HUDEP-2 (cell line): ENCODE results near the gene LEMD2.

Experiments
- DNase-seq, 76 experiments: peaks; one replicate each; lab custom pipeline; 2025; ENCODE audit not compliant: unreplicated experiment in 76 of 76; lab: John Stamatoyannopoulos, UW

LEMD2 gene

DNA sequence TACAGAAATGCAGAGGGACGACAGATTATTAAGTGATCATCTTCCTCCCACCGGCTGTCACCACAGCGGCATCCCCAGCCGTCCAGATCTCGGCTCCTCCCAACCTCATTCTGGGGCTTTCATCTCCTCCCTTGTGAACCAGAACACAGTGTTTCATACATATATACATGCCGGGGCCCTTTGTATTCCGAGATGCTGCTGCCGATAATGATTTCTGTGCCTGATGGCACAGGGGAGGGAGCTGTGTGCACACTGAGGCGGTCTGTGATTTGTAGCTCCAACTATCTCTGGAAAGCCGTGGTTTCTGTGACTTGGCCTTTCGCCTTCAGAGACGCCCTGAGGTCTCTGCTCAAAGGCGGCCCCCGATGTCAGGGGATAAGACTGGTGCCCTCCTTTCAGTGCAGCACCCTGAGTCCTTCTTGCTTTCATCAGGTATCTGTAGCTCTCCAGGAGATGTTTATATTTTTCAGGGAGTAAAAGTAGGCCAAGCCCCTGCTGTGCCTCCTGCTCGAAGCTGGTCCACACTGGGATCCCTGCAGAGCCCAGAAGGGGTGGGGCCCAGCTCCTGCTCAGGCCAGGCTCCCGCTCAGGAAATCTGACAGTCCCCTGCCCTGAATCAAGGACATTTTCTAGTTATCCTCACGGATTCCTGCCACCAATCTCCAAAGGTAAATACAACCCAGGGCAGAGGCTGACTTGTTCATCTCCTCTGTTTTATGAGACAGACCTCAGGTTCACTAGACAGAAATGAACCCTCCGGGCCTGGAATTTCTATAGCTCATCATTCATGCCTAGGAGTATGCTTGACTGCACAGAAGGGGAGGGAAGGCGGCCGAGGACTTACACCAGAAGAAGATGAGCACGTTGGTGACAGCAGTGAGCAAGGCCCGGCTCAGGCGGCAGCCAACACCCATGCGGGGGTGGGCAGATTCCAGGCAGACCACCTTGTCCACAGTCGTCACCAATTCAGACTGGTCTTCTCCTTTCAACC lies 11.2 kb downstream of the LEMD2 start:
- DNase-seq, result no peak

DNA sequence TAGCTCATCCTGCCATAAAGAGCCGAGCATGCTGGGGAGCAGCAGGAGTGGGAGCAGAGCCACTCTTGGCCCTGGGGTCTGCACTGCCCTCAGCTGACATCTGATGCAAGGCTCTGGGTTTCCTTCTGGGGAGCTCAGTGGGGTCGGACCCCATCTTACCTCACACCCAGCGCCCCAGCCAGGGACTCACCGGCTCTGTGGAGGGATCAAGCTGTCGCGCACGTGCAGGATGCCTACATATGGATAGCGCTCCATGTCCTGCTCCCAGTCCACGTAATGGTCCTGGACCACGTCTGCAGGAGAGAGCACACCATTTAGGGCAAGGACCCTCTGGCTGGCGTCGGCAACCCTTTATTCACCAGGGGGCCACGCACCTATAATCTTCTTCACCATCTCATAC lies 12.2 kb downstream of the LEMD2 start:
- DNase-seq, result no peak

DNA sequence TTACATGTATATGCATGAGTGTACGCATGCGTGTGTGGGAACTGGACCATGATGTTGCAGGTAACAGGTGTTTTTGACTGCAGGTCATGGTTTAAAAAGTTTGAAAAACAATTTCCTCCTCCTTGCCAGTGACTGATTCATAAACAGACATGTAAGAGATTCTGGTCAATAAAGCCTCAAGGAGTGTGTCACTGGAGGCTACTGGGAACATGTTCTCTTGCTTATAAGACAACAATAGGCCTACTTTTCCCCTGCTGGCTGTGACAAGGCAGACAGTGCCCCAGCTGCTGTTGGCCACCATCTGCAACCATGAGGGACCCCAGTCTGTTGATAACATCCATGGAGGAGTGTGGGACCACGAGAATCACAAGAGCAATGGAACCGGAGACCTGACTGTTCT lies 12.7 kb downstream of the LEMD2 start:
- no peak for DNase-seq

DNA sequence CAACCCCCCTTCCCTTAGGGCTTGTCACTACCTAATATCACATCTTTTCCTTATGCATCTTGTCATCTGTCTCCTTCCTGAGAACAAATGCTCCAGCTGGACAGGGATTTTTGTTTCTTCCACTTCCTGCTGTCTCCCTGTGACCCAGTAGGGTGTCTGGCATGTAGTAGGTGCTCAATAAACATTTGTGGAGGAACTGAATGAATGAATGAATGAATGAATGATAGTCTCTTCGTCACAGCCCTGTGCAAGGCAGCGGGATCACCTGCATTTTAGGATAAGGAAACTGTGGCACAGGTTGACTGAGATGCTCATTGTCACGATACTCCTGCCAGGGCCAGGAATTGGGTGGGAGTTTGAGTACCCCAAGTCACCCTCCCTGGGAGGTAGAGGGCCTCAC lies 14.2 kb downstream of the LEMD2 start:
- DNase-seq, result no peak

DNA sequence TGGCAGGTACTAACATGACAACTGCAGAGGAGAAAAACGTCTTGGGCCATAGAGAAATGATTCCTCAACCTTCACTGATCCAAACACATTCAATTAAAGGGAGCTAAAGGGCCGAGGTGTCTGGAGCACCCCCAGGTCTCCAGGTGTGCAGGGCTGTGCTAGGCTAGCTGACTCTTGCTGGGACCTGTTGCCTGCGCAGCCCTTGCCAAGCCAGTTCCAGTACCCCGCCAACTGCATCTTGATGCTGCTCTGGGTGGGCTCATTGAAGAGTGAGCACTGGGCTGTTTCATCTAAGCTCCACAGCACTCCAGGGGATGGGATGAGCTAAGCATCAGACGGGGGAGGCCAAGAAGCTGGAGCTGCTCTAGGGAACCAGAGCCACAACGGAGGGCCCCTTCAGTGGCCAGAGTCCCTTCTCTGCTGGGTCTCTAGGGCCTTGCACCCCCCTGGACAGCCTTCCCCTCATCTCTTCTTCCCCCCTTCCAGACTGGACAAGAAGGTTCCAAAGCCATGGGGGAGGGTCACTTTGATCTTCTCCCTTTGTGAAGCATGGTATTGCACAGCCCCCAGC lies 15.9 kb downstream of the LEMD2 start:
- no peak for DNase-seq

DNA sequence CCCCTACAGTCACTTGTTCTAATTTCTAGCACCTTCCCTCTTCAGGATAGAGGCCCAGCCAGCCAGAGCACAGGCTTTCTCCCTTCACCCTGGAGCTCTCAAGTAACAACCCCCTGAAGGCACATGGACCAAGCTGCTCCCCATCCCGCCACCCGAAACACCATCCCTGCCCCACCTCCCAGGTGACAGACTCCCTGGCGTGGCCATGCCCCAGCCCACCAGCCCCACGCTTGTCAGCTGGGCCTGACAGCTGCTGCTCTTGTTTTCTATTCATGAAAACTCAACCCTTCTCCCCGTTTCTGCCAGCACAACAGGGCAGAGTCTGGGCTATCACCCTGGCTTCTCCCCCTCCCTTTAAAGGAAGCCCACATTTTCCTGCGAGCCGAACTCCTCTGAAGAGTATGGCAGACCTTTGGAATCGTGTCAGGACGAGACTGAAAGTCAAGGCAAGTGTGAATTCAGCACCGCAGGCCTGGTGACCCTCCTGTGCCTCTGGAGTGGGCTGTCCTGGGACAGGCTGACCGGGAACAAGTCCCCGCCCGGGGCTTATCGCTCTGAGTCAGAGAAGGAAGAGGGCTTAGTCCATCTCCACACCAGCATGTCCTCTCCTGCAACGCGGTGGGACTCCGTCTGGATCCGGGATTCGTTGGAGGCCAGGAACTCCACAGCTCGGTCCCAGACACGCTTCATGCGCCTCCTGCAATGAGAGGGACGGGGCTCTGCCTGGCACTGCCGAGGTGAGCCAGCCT lies 16.7 kb downstream of the LEMD2 start:
- no peak for DNase-seq

DNA sequence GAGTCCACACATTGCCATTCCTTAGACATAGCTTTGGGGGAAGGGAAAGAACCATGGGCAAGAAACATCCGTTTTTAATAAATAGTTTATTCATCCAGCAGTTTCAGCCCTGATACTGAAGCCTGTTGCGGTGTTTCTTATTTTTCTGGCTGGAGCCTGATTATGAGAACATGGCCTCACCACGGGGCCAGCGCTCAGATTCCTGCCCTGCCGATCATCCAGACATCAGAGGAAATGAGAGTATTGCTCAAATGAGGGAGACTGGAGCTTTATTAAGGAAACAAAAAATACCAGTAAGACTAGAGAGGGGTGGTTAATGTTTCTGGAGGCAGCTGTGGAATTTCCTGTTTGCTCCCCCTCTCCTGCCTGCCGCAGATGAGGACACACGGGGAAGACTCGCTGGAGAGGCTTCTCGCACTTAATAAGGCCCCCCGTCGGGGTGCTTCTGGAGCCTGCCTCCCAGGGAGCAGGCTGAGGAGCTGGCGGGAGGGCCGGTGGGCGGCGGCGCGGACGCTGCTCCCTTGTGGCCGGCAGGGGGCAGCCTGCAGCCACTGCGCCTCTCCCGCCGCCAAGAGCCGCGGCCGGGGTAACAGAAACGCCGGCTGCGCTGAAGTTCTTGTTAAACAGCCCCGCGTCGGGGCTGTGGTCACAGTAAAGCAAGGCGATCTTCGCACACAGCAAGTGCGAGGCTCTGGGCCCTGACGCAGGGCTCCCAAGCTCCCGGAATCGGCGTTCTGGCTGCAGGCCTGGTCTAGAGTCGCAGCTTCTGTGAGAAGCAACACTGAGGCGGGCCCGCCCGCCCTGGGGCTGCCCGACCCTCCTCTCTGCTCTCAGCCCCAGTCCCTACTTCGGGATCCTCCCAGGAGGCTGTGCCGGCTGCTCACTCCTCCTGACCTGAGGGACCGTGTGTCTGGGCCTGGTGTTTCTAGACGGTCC lies 17.5 kb downstream of the LEMD2 start:
- DNase-seq, result peak in 53 of 76 experiments; percentile 8 to 69 (median 35)

DNA sequence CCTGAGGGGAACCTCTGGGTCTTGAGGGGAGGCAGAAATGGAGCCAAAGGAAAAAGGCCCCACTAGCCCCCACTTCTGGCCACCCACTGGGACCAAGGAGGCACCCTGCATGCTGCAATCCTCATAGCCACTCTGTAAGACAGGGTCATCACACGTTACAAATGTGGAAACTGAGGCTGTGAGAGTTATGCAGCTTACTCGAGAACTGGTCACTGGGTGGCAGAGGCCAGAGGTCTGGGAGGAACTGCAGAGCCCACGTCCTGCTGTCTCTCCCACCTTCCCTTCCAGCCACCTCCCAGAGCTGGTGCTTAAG lies 18.1 kb downstream of the LEMD2 start:
- no peak for DNase-seq

DNA sequence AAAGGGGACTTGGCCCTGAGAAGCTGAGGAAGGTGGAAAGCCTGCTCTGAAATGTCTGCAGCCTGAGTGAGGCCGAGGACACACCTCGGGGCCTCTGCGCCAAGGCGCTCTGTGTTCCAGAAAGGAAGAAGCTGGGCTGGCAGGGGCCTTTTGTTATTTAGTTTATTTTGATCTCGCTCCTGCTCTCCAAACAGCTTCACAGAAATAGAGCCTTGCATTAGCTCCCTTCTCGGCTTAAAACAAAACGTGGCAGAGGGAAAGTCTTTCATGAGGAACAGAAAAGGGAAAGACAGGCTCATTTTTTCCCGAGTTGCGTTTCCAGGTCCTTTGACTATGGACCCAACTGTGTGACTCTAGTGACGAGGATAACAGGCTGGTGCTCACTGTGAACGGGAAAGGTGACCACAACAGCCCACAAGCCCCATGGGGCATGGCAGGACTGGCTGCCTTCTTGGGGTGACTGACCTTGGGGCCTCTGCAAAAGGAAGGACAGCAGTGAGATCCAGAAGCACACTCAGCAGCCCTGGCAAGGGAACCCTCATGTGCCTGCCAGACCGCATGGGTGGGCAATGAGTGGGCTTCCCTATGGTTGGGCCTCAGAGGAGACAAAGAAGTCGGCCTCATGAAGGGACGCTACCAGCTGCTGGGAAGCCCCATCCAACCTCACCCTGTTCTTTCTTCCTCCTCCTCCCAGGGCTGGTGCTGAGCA lies 18.7 kb downstream of the LEMD2 start:
- no peak for DNase-seq

DNA sequence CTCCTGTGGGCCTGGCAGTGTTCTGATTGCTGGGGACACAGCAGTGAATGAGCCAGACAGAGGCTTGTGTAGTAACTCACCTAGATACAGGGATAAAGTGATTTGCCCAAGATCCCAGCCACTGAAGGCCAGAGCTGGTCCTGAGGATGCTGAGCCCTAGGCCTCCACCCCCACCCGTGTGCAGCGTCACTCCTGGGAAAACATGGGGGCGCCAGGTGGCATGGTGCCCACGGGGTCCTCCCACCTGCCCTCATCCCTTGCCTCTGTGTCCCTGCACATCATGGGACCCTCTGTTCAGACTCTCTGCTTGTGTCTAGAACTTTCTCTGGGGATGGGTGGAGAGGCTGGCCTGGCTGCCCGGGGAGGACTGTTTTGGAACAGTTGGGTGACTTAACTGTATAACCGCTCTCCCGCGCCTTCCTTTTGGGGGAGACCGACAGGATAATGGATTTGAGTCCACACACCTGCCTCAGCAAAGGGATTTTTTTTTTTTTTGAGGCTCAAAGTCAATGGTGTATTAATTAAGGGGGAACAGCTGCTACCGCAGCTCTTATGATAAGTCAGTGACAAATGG lies 19.6 kb downstream of the LEMD2 start:
- DNase-seq, result no peak

DNA sequence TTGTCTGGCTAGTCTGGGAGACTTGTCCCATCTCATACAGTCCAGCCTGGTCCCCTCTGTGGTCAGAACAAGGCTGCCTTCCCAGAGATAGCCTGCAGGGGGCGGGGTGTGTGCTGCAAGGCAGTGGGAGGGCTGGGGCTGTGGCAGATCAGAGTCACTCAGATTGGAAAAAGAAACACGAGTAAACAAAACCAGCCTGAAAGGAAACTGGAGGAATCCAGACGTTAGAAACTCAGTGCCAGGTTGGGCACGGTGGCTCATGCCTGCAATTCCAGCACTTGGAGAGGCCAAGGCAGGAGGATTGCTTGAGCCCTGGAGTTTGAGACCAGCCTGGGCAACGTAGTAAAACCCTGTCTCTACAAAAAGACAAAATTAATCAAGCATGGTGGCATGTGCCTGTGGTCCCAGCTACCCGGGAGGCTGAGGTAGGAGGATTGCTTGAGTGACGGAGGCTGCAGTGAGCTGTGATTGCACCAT lies 20.2 kb downstream of the LEMD2 start:
- DNase-seq, result peak in 64 of 76 experiments; percentile 3 to 87 (median 59)

DNA sequence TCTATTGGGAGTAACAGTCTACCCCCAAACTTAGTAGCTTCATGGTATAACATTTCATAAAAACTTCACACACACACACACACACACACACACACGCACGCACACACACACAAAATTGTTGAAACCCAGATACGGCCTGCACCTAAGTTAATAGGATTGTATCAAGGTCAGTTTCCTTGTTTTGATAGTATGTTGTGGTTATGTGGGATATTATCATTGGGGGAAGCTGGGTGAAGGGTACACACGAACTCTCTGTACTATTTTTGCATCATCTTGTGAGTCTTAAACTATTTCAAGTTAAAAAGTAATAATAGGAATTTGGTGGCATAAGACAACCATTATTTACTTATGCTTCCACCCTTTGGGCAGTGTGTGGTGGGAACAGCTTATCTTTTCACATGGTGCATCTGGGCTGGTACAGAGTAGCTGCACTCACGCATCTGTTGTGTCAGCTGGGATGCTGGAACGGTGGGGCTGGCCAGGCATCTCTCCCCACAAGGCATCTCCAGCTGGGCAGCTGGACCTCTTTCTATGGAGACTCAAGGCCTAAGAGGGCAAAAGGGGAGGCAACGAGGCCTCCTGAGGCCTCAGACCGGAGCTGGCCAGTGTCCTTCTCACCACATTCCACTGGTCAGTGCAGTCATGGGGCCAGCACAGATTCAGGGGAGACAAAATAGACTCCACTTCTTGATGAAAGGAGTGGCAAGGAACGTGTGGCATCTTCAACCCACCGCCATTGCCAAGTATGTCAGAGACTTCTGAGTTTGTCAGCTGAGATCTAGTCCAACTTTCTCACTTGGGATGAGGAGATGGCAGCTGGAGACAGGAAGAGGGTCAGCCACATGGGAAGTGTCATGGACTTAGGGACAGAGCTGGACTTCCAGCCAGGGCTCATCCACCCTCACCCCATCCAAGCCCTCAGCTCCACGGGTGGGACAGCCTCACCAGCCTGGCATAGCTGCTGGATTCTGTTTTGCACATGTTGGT lies 21.7 kb downstream of the LEMD2 start:
- DNase-seq, result no peak

DNA sequence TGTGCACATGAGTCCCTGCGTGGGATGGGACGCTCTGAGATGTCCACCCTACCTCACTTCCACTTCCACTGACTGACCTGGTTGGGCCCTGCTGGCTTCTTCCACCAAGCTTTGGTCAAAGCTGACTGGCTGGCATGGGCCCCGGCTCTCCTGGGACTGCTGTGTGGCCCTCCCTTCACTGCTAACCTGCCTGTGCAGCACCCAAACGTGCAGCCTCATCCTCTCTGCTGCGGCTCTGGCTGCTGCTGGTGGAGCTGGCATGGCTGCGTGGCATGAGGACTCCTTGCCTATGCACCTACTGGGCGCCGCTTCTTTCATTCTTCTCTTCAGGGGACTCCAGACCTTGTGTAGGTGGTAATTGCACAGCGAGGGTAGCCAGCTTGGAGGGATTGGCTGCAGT lies 23.6 kb downstream of the LEMD2 start:
- DNase-seq, result no peak

DNA sequence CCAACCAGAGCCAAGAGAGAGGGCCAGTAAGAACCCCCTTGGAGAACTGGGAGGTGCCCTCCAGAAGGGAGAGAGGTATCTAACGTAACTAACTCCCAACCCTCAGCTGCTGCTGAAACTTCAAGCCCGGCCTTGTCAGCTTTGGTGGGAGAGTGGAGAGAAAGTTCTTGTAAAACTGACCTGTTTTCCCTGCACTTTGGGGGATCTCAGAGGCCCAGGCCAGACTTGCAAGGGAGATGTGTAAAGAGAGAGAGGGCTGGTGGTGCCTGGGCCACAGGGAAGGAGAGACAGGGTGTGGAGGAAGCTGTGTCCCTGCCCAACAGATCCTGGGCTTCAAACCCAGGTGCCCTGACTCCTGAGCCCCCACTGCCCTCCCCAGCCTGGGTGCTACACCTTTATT lies 24.9 kb downstream of the LEMD2 start:
- DNase-seq, result no peak

DNA sequence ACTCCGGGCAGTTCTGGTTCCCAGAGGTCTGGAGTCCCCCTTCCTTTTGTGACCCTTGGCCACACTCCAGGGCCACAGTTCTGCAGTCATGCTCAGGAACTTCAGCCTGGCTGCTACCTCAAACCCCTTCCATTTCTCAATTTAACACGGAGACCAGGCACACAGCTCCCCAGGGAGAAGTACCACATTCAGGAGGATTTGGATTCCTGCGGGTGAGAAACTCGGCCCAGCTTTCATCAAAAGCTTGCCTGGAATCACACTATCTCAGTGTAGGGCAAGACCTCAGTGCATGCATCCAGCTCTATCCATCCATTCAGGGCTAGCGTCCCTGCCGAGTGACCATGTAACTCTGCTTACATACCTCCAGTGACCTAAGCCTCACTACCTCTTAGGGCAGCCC lies 25.4 kb downstream of the LEMD2 start:
- DNase-seq, result no peak

DNA sequence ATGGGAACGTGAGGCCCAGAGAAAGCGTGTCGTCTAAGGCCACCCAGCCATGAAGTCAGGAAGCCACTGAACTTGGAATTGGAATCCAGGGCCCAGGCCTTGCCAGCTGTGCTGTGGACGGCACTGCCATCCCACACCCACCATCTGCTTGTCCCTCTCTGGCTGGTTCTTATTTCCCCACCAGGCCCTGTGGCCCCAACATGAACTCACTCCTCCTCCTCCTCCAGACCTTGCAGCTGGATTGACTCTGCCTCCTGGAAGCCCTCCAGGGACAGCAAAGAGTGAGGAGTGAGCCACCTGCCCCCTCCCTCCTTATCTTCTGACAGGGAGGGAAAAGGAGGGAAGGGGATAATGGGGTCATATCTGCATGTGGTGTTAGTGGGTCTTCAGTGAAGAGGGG lies 26.2 kb downstream of the LEMD2 start:
- no peak for DNase-seq

DNA sequence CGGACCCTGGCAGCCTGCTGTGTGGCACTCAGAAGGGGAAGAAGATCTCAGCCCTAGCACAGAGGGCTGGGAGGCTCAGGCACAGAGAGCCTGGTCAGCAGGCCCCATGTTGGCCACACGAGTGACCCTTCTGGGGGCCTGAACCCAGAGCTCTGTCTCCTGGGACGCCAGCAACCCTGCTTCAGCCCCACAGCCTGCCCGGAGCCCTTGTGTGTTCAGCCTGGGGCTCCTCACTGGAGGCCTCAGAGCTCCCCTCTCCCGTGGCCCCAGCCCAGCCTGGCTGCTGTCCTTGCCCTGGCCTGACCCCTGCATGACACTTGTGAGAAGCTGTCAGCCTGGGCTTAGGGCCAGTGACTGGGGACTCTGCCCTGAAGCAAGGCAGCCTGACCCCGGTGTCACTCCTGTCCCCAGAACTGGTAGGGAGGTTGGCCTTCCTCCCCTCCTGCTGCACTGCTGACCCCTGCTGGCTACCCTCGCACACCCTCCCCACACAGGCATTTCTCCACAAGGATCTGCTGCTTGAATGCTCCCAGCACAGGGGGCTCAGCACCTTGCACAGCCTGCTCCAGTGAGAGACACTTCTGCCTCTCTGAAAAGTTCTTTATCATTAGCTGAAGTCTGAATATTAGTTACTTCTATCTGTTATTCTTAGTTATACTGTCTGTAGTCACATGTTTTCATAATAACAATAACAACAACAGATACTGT lies 26.9 kb downstream of the LEMD2 start:
- peak in 57 of 76 experiments; percentile 6 to 80 (median 48) for DNase-seq

DNA sequence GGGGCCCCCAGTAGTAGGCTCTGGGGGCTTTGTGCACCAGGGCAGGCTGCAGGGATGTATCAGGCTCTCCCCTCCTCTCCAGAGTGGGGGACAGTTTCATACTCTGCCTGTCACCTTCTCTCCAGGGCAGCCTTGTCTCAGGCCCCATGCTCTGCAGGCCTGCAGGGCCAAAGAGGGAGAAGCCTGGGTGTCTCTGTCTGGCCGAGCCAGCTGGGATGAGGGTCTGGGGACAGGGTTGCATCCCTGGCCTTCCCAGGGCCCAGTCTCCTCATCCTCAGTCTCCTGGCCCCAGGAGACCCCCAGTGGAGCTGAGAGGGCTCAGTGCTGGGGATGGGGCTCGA lies 27.4 kb downstream of the LEMD2 start:
- DNase-seq, result no peak
